GM18517 (cell line): ENCODE measurements around the gene GRM7.

Experiments used
- ATAC-seq: cut with Tn5 transposase; IDR thresholded peaks from one replicate; pipeline ENCODE4 v1.9.1; 2021; ENCODE audit warnings: mild to moderate bottlenecking, moderate library complexity; ENCODE audit not compliant: unreplicated experiment

Gene GRM7

GRCh38 chr3:7696320-7696719 is 835.4 kb downstream of the GRM7 start:
- no peak for ATAC-seq

DNA sequence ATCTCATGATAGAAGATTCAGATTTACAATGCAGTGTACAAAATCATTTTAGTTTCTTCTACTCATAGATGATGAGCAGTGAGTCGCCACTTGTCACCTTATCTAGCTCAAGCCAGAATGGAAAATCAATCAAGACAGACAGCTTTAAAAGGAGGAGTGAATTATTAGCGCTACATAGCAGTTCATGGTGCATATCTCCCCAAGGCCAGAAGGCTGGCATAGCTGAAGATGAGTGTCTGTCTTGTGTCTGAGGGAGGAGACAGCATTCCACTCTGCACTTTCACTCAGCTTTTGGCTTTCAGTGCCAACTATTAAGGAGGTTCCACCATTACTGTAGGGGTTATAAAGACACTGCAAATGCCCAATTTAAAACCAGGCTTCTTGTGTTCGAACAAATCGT is 836.6 kb downstream of the GRM7 start:
- ATAC-seq: no peak

- ATAC-seq: no peak
Measured at GRCh38 chr3:7700539-7700938, 839.6 kb downstream of the GRM7 start.

GRCh38 chr3:7700977-7701376 is 840.1 kb downstream of the GRM7 start:
- no peak for ATAC-seq

DNA sequence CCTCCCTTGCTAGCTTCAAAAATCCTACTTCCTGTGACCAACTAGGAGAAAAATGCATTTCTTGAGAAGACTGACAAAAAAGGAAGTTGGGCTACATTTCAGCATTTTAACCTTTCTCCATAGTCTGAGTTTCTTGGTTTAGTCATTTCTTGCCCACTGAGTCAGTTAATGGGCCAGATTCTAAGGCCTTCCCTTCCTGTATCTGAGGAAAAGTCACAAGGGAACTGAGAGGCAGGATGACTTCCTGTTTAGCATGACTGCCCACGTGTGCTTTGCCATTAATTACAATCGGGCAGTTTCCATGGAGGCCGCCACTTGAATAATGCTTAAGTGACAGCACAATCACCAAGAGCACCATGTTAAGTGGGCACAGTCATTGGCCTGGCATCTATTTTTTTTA is 846.3 kb downstream of the GRM7 start:
- no peak for ATAC-seq

GRCh38 chr3:7709376-7710082 is 848.6 kb downstream of the GRM7 start:
- no peak for ATAC-seq

GRCh38 chr3:7710284-7710683 is 849.4 kb downstream of the GRM7 start:
- no peak for ATAC-seq

DNA sequence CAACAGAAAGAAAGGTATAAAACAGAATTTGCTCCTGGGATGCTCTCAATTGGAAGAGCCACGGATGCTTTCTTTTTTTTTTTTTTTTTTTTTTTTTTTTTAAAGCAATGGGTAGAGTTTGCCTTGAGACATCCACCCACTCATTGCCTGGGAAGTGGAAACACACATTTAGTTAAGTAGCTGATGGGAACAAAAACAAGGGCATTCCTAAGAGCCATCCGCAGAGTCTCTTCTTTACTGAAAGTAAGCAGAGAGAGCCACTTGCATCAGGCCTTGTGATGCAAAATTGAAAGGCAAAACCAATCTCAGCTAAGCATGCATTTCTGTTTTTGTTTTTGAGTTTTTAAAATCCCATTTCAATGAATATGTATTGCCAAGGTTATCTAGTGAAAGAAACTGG is 852.8 kb downstream of the GRM7 start:
- no peak for ATAC-seq

- ATAC-seq: no peak
Measured at GRCh38 chr3:7720649-7721297, 859.9 kb downstream of the GRM7 start.

GRCh38 chr3:7721869-7722268 is 861.0 kb downstream of the GRM7 start:
- ATAC-seq: no peak

- ATAC-seq: no peak
Measured at GRCh38 chr3:7728566-7729519, 867.9 kb downstream of the GRM7 start.

DNA sequence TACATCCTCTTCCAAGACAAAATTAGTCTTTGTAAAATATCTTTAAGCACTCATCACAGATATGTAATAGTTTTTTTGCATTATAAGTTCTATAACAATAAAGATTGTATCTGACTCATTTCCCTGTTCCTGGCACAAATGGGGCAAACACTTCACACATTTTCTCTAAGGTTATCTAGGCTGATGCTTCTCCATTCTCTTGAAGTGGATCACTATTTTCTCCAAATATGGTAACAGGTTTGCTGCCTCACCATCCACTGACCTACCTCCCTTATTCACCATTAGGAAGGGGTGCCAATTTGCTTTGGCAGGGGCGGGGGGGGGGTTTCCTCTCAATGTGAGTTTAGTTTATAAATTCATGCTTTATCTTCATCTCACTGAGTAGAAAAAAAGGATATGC is 873.0 kb downstream of the GRM7 start:
- no peak for ATAC-seq

DNA sequence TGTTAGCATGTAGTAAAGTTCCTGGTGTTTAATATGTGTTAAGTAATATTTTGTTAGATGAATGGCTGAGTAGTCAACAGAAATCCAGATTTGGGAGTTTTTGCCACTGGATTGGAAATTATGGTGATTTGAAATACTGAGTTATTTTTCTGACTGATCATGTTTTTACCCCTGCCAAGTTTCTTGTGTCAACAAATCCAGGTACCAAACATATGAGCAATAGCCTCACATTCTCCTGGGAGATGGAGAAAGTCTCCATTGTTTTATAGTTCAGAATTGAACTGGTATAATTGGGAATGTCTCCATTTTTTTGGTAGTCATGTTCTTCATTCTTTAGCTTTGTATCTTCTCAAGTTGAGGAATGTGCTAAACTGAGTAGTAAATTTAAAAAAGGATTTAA is 873.5 kb downstream of the GRM7 start:
- no peak for ATAC-seq

- no peak for ATAC-seq
Measured at GRCh38 chr3:7737263-7737662, 876.3 kb downstream of the GRM7 start.

DNA sequence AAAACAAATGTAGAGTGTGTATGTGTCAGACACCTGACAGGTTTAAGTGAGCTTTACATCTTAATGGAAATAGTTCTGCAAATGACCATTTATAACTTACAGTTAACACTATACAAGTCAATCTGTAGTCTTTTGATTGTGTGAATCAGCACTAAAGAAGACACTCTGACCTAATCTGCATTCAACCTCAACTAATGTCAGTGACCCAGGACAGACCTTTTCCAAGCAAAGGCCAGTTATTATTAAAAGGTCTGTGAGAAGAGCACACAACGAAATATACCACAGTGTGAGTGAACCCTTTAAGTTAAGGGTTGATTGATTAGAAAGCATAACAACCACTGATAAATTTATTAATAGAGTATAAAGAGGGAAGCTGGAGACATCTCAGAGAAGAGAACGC is 878.8 kb downstream of the GRM7 start:
- ATAC-seq: no peak

- no peak for ATAC-seq
Measured at GRCh38 chr3:7740458-7740857, 879.5 kb downstream of the GRM7 start.

GRCh38 chr3:7744850-7745249 is 883.9 kb downstream of the GRM7 start:
- ATAC-seq: no peak

DNA sequence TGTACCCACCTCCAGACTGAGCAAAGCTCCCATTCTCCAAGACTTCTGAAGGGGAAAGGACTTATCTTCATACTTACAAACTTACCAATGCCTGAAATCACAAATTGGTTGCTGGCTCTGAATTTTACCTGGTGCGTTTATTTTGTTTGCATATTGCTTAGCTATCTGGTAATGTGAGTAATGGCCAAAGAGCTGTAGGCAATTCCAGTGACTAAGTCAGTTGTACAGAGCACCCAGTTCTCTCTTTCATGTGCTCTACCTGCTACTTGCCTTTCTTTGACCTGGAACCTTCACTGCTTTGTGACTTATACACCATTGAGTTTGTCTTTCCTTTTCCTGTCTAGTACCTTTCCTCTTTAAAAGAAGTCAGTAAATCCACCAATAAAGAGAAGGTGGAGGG is 884.8 kb downstream of the GRM7 start:
- no peak for ATAC-seq

GRCh38 chr3:7749931-7750695 is 889.2 kb downstream of the GRM7 start:
- no peak for ATAC-seq

- no peak for ATAC-seq
Measured at GRCh38 chr3:7752005-7752404, 891.1 kb downstream of the GRM7 start.
